Activated CD4-positive, CD25-positive, alpha-beta regulatory T cell (primary cell): ENCODE measurements around the gene PSMB3.
A peak's percentile ranks its signal among the peaks of the same experiment; 100 is the strongest.

Experiments
- DNase-seq, 4 experiments: peaks; one replicate each; lab custom pipeline; 2025; lab: John Stamatoyannopoulos, UW

The PSMB3 gene

GRCh38 chr17:38797158-38797490 lies 44.6 kb downstream of the PSMB3 start:
- no peak for DNase-seq

GRCh38 chr17:38797828-38798227 lies 45.3 kb downstream of the PSMB3 start:
- no peak for DNase-seq

GRCh38 chr17:38798614-38799500 lies 46.3 kb downstream of the PSMB3 start:
- DNase-seq, result peak; percentile 20 to 32 (median 28)

- DNase-seq, result peak; percentile 72 to 81 (median 80)
Observed at GRCh38 chr17:38799501-38800236, 47.1 kb downstream of the PSMB3 start, which contains the start of gene PIP4K2B. Gene PIP4K2B (minus strand): TSS chr17:38799556. CDS start chr17:38799424, 132 bp downstream.

- DNase-seq, result no peak
Observed at GRCh38 chr17:38800237-38800760, 47.8 kb downstream of the PSMB3 start.

GRCh38 chr17:38809828-38810227 lies 57.3 kb downstream of the PSMB3 start:
- no peak for DNase-seq
